ENCODE results near the gene CEACAM20. TPM values are rescaled to one million over a fixed set of nuclear protein-coding genes. Genes with fewer than 3 reads are reported as not detected.

CEACAM20 gene
- total RNA-seq, 2 donors from 2014 or later, result not detected

- no peaks in the 10 kb centered on the region for H3K4me1 Mint-ChIP-seq
- WGBS, 2 experiments (ENCODE audit: insufficient coverage in 1 of 2, insufficient read length in 1 of 2), result 49 to 67% methylated on average over 2 of the region's 2 CpGs
These were observed 14.6 kb upstream of the CEACAM20 start for GRCh38 chr19:44544031-44544430.

GRCh38 chr19:44542671-44543070 is 13.2 kb upstream of the CEACAM20 start:
- Histone ChIP-seq H3K27me3 (ENCODE audit: control insufficient read depth, insufficient read depth, low read length, poor library complexity, severe bottlenecking) (peaks cover 8% of the 10 kb centered on the region), H3K27ac (ENCODE audit: low read depth, low read length) (no peak overlapping the region), H3K4me3 (ENCODE audit: low read length) (no peak overlapping the region), H3K36me3 (ENCODE audit: control insufficient read depth, insufficient read depth, low read length) (no peaks in the 10 kb centered on the region), H3K9me3 (ENCODE audit: control insufficient read depth, low read length) (no peaks in the 10 kb centered on the region), H3K4me1 (ENCODE audit: control insufficient read depth, insufficient read depth, low read length) (no peaks in the 10 kb centered on the region), H3K9ac (ENCODE audit: extremely low read depth, low read length, poor library complexity, severe bottlenecking) (no peak overlapping the region)
- no peak for DNase-seq
- H3K4me3 Mint-ChIP-seq, result no peak overlapping the region
- H3K36me3 Mint-ChIP-seq (ENCODE audit: low read depth), result no peaks in the 10 kb centered on the region
- H3K9me3 Mint-ChIP-seq, result no peaks in the 10 kb centered on the region
- 28 to 33% methylated on average over 1 of the region's 1 CpG for WGBS, 2 experiments (ENCODE audit: insufficient coverage in 1 of 2, insufficient read length in 1 of 2)
- no peak for TF ChIP-seq CTCF (conservative IDR thresholded peaks at IDR 0.05)
- peaks cover 54% of the 10 kb centered on the region for H3K27me3 Mint-ChIP-seq (ENCODE audit: insufficient read depth)
- no peaks in the 10 kb centered on the region for H3K4me1 Mint-ChIP-seq
- H3K27ac Mint-ChIP-seq, result no peak overlapping the region

More at GRCh38 chr19:44544031-44544430, 14.6 kb upstream of the CEACAM20 start:
- Histone ChIP-seq H3K27ac (ENCODE audit: low read depth, low read length) (no peak overlapping the region), H3K9me3 (ENCODE audit: control insufficient read depth, low read length) (no peaks in the 10 kb centered on the region), H3K27me3 (ENCODE audit: control insufficient read depth, insufficient read depth, low read length, poor library complexity, severe bottlenecking) (peaks cover 8% of the 10 kb centered on the region), H3K9ac (ENCODE audit: extremely low read depth, low read length, poor library complexity, severe bottlenecking) (no peak overlapping the region), H3K4me3 (ENCODE audit: low read length) (no peak overlapping the region), H3K36me3 (ENCODE audit: control insufficient read depth, insufficient read depth, low read length) (no peaks in the 10 kb centered on the region), H3K4me1 (ENCODE audit: control insufficient read depth, insufficient read depth, low read length) (no peaks in the 10 kb centered on the region)
- H3K27me3 Mint-ChIP-seq (ENCODE audit: insufficient read depth), result peaks cover 56% of the 10 kb centered on the region
- H3K9me3 Mint-ChIP-seq, result no peaks in the 10 kb centered on the region
- H3K4me3 Mint-ChIP-seq, result no peak overlapping the region
- no peaks in the 10 kb centered on the region for H3K36me3 Mint-ChIP-seq (ENCODE audit: low read depth)
- no peak for TF ChIP-seq CTCF (conservative IDR thresholded peaks at IDR 0.05)
- H3K27ac Mint-ChIP-seq, result no peak overlapping the region
- DNase-seq, result no peak

GRCh38 chr19:44540736-44541135 is 11.3 kb upstream of the CEACAM20 start:
- Histone ChIP-seq H3K27me3 (ENCODE audit: control insufficient read depth, insufficient read depth, low read length, poor library complexity, severe bottlenecking) (peaks cover 8% of the 10 kb centered on the region), H3K9ac (ENCODE audit: extremely low read depth, low read length, poor library complexity, severe bottlenecking) (no peak overlapping the region), H3K27ac (ENCODE audit: low read depth, low read length) (no peak overlapping the region), H3K4me1 (ENCODE audit: control insufficient read depth, insufficient read depth, low read length) (no peaks in the 10 kb centered on the region), H3K4me3 (ENCODE audit: low read length) (no peak overlapping the region), H3K36me3 (ENCODE audit: control insufficient read depth, insufficient read depth, low read length) (no peaks in the 10 kb centered on the region), H3K9me3 (ENCODE audit: control insufficient read depth, low read length) (peaks cover 10% of the 10 kb centered on the region)
- Mint-ChIP-seq H3K4me3 (no peak overlapping the region), H3K27ac (no peak overlapping the region), H3K27me3 (ENCODE audit: insufficient read depth) (peaks cover 66% of the 10 kb centered on the region), H3K9me3 (peaks cover 11% of the 10 kb centered on the region), H3K4me1 (no peaks in the 10 kb centered on the region), H3K36me3 (ENCODE audit: low read depth) (no peaks in the 10 kb centered on the region)
- no peak for TF ChIP-seq CTCF (conservative IDR thresholded peaks at IDR 0.05)
- 66 to 69% methylated on average over 3 to 8 of the region's 8 CpGs for WGBS, 2 experiments (ENCODE audit: insufficient coverage in 1 of 2, insufficient read length in 1 of 2)
- no peak for DNase-seq

Measured in endodermal cell (in vitro differentiated cells).